ENCODE data around the gene P4HA2.

The P4HA2 gene

GRCh38 chr5:132268769-132269551 is 41.3 kb upstream of the P4HA2 start:
- DNase-seq (ENCODE audit: low read depth), result no peak
- no peak for TF ChIP-seq POLR2A (IDR thresholded peaks at IDR 0.05; ENCODE audit: extremely low read depth, insufficient read length)
- no peak overlapping the region for H3K4me3 ChIP-seq (ENCODE audit: low read depth, low read length)

GRCh38 chr5:132267931-132268768 is 40.5 kb upstream of the P4HA2 start:
- no peak for TF ChIP-seq CTCF (IDR thresholded peaks at IDR 0.05; ENCODE audit: low read depth, low read length)
- no peak for TF ChIP-seq MAX (IDR thresholded peaks at IDR 0.05; ENCODE audit: low read depth, low read length)
- TF ChIP-seq MYC (IDR thresholded peaks at IDR 0.05; ENCODE audit: low read depth, low read length), result no peak
- no peak for TF ChIP-seq POLR2A (IDR thresholded peaks at IDR 0.05; ENCODE audit: extremely low read depth, insufficient read length)
- no peak for DNase-seq (ENCODE audit: low read depth)
- H3K4me3 ChIP-seq (ENCODE audit: low read depth, low read length), result no peak overlapping the region

GRCh38 chr5:132267166-132267739 is 39.6 kb upstream of the P4HA2 start:
- no peak for DNase-seq (ENCODE audit: low read depth)
- no peak overlapping the region for H3K4me3 ChIP-seq (ENCODE audit: low read depth, low read length)
- TF ChIP-seq MYC (IDR thresholded peaks at IDR 0.05; ENCODE audit: low read depth, low read length), result no peak
- no peak for TF ChIP-seq MAX (IDR thresholded peaks at IDR 0.05; ENCODE audit: low read depth, low read length)
- TF ChIP-seq CTCF (IDR thresholded peaks at IDR 0.05; ENCODE audit: low read depth, low read length), result no peak

- TF ChIP-seq MAX (IDR thresholded peaks at IDR 0.05; ENCODE audit: low read depth, low read length), result no peak
- TF ChIP-seq POLR2A (IDR thresholded peaks at IDR 0.05; ENCODE audit: extremely low read depth, insufficient read length), result no peak
- no peak for TF ChIP-seq CTCF (IDR thresholded peaks at IDR 0.05; ENCODE audit: low read depth, low read length)
- TF ChIP-seq MYC (IDR thresholded peaks at IDR 0.05; ENCODE audit: low read depth, low read length), result no peak
- H3K4me3 ChIP-seq (ENCODE audit: low read depth, low read length), result no peak overlapping the region
- DNase-seq (ENCODE audit: low read depth), result no peak
Observed at GRCh38 chr5:132266836-132267160, 39.1 kb upstream of the P4HA2 start.

GRCh38 chr5:132266031-132266835 is 38.6 kb upstream of the P4HA2 start:
- H3K4me3 ChIP-seq (ENCODE audit: low read depth, low read length), result no peak overlapping the region
- TF ChIP-seq POLR2A (IDR thresholded peaks at IDR 0.05; ENCODE audit: extremely low read depth, insufficient read length), result no peak
- no peak for TF ChIP-seq MAX (IDR thresholded peaks at IDR 0.05; ENCODE audit: low read depth, low read length)
- TF ChIP-seq CTCF (IDR thresholded peaks at IDR 0.05; ENCODE audit: low read depth, low read length), result no peak
- TF ChIP-seq MYC (IDR thresholded peaks at IDR 0.05; ENCODE audit: low read depth, low read length), result no peak
- no peak for DNase-seq (ENCODE audit: low read depth)
